Mononuclear cell (primary cell): ENCODE measurements around the gene AFF1. TPM values are rescaled to one million over a fixed set of nuclear protein-coding genes. Genes with fewer than 3 reads are reported as not detected.
"Not testable (repeated sequence)": the region's sequence is repeated elsewhere in the genome, so short reads cannot be mapped to it uniquely, and the experiment has no call there.

ENCODE experiments used
- H3K27me3 ChIP-seq: 2 replicates; pipeline ENCODE4 v1.6.0; 2011; ENCODE audit warnings: low read length, control low read depth; ENCODE audit not compliant: insufficient read depth
- H3K4me1 ChIP-seq: 2 replicates; pipeline ENCODE4 v1.5.1; 2011; ENCODE audit warnings: mild to moderate bottlenecking, low read length, control low read depth; ENCODE audit not compliant: insufficient read depth
- H3K4me3 ChIP-seq: 2 replicates; pipeline ENCODE4 v1.5.1; 2011; ENCODE audit warnings: mild to moderate bottlenecking, low read length, moderate library complexity
- H3K9me3 ChIP-seq: 2 replicates; pipeline ENCODE4 v1.5.1; 2011; ENCODE audit warnings: low read depth, mild to moderate bottlenecking, control low read depth, low read length
- total RNA-seq: library from RNA; depleted of rRNA; stranded (reverse); fragments of >200 nt; gene quantifications from one replicate; pipeline ENCODE4 v1.2.3, GENCODE V29; 2012

The AFF1 gene
- total RNA-seq, 1 donor = 31.7 TPM

- H3K4me3 ChIP-seq = no peak overlapping the region
Measured at GRCh38 chr4:87122252-87122651, 187.4 kb downstream of the AFF1 start.

GRCh38 chr4:87126056-87126455 lies 191.2 kb downstream of the AFF1 start:
- H3K4me3 ChIP-seq = no peak overlapping the region

More at GRCh38 chr4:87122252-87122651, 187.4 kb downstream of the AFF1 start:
- Histone ChIP-seq H3K4me1 (peaks cover 6% of the 10 kb centered on the region), H3K27me3 (no peaks in the 10 kb centered on the region), H3K9me3 (no peaks in the 10 kb centered on the region)

DNA sequence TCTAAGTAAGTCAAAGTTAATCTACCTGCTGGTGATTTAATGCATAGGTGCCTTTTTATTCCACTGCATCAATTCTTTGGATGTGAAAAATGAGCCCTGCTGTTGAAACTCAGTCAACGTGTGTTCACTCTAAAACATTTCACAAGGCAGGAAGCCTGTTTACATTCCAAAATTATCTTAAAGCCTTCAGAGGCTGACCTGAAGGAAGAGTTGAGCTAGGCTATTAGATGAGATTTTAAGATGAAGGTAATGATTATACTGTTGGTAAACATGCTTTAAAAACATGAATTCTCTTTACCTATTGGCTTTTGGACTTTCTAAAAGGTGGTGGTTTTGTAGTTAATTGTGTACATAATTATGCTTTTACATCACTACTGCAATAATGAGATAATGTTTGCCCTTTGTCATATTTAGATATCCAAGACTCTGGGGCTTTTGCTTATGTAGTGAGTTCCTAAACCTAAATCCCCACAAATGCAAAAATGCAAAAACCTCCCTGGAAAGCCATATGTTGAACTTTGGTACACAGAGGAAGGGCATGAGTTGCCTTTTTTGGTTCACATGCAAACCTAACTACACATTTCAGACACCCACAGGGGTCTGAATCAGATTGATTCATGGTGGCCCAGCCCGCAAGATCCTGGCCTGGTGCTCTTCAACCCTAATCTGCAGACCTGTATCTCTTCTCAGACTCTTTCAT lies 193.3 kb downstream of the AFF1 start:
- Histone ChIP-seq H3K4me1 (no peaks in the 10 kb centered on the region), H3K9me3 (no peaks in the 10 kb centered on the region), H3K27me3 (no peaks in the 10 kb centered on the region), H3K4me3 (no peak overlapping the region)

More at GRCh38 chr4:87126056-87126455, 191.2 kb downstream of the AFF1 start:
- Histone ChIP-seq H3K9me3 (no peaks in the 10 kb centered on the region), H3K4me1 (peaks cover 6% of the 10 kb centered on the region), H3K27me3 (no peaks in the 10 kb centered on the region)

DNA sequence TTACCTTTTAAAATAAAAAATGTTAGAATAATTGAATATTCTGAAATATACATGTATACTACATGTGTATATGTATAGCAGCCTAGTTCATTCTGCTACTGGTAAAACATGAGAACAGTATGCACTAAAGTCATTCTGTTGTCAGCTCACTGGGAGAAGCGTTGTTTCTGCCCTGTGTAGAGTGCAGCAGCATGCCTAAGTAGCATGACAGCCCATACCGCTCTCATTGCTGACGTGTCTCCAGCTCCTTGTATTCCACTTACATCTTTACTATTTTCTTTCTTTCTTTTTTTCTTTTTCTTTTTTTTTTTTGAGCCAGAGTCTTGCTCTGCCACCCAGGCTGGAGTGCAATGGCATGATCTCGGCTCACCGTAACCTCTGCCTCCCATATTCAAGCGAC lies 194.9 kb downstream of the AFF1 start:
- H3K27me3 ChIP-seq = no peaks in the 10 kb centered on the region
- H3K4me3 ChIP-seq = no peak overlapping the region
- H3K9me3 ChIP-seq = no peaks in the 10 kb centered on the region
- no peaks in the 10 kb centered on the region for H3K4me1 ChIP-seq

GRCh38 chr4:87130985-87131703 lies 196.3 kb downstream of the AFF1 start:
- Histone ChIP-seq H3K27me3 (no peaks in the 10 kb centered on the region), H3K4me3 (no peak overlapping the region), H3K9me3 (no peaks in the 10 kb centered on the region), H3K4me1 (no peaks in the 10 kb centered on the region)

- H3K4me1 ChIP-seq = no peaks in the 10 kb centered on the region
Measured at GRCh38 chr4:87132035-87132434, 197.2 kb downstream of the AFF1 start.

GRCh38 chr4:87133183-87133582 lies 198.4 kb downstream of the AFF1 start:
- Histone ChIP-seq H3K27me3 (no peaks in the 10 kb centered on the region), H3K4me1 (no peaks in the 10 kb centered on the region), H3K9me3 (no peaks in the 10 kb centered on the region), H3K4me3 (no peak overlapping the region)

More at GRCh38 chr4:87132035-87132434, 197.2 kb downstream of the AFF1 start:
- Histone ChIP-seq H3K4me3 (no peak overlapping the region), H3K9me3 (no peaks in the 10 kb centered on the region), H3K27me3 (no peaks in the 10 kb centered on the region)

GRCh38 chr4:87134122-87134521 lies 199.3 kb downstream of the AFF1 start:
- no peak overlapping the region for H3K4me3 ChIP-seq
- H3K27me3 ChIP-seq = no peaks in the 10 kb centered on the region
- H3K4me1 ChIP-seq = no peaks in the 10 kb centered on the region
- H3K9me3 ChIP-seq = no peaks in the 10 kb centered on the region

- Histone ChIP-seq H3K4me1 (peaks cover 7% of the 10 kb centered on the region), H3K27me3 (no peaks in the 10 kb centered on the region), H3K4me3 (no peak overlapping the region), H3K9me3 (no peaks in the 10 kb centered on the region)
Measured at GRCh38 chr4:87141428-87141827, 206.6 kb downstream of the AFF1 start.

DNA sequence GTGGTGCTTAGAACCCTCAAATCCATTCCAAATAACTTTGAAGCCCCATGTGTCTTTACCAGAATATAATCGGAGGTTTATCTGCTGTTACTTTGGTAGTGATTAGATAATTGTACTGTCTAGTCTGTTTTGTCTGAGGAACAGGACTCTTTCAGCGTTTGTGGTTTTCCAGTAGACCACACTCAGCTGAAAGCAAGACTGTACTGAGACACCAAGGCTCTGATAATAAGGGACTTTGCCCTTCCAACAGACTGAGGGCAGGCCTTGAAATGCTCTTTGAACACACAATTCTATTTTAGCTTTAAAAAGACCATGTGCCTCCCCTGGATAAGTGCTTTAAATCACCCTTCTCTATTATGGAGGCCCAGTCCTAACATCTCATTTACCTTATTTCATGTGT lies 209.5 kb downstream of the AFF1 start:
- Histone ChIP-seq H3K4me1 (peaks cover 7% of the 10 kb centered on the region), H3K4me3 (no peak overlapping the region), H3K9me3 (no peaks in the 10 kb centered on the region), H3K27me3 (no peaks in the 10 kb centered on the region)

DNA sequence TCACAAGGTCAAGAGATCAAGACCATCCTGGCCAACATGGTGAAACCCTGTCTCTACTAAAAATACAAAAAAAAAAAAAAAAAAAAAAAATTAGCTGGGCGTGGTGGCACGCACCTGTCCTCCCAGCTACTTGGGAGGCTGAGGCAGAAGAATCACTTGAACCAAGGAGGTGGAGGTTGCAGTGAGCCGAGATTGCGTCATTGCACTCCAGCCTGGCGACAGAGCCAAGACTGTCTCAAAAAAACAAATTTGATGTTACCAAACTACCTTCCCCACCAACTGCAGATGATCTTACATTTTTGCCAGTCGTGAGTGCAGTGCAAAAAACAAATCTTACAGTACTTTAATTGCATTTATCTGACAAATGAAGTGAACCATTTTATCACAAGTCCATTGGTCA lies 211.1 kb downstream of the AFF1 start:
- H3K9me3 ChIP-seq, H3K27me3 ChIP-seq, H3K4me3 ChIP-seq, H3K4me1 ChIP-seq: not testable (repeated sequence)

GRCh38 chr4:87147116-87147515 lies 212.3 kb downstream of the AFF1 start:
- Histone ChIP-seq H3K4me1 (no peaks in the 10 kb centered on the region), H3K9me3 (no peaks in the 10 kb centered on the region), H3K27me3 (no peaks in the 10 kb centered on the region), H3K4me3 (no peak overlapping the region)

DNA sequence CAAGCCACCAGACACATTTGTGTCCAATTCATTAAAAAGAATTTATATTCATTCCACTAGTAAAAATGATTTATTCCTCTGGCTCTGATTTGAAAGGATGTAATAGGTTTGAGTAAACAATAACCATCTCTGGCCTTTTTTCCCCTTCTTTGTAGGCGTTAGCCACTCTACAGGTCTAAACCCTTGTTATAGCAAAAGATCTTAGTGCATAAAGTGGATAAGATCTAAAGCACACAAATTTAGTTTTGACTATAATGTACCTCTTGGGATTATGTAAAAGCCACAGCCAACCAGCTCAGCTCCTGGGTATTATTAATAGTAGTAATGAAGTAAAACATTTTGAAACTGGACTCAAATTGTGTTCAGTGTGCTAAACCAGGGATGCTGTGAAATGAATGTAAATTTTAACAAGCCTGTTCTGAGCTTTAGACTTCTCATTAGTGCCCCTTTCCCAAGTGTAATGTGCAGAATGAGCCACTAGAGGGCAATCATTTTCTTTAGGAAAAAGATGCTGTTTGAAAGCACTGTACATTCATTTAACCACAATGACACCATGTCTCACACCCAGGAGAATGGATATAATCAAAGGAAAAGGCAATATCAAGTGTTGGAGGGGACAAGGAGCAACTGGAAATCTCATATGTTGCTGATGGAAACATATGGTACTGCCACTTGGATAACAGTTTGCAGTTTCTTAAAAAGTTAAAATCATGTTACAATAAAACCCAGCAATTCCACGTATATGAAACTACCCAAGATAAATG lies 215.9 kb downstream of the AFF1 start:
- no peak overlapping the region for H3K4me3 ChIP-seq
- no peaks in the 10 kb centered on the region for H3K9me3 ChIP-seq
- H3K4me1 ChIP-seq = no peaks in the 10 kb centered on the region
- no peaks in the 10 kb centered on the region for H3K27me3 ChIP-seq

- Histone ChIP-seq H3K4me3 (no peak overlapping the region), H3K9me3 (no peaks in the 10 kb centered on the region), H3K27me3 (no peaks in the 10 kb centered on the region), H3K4me1 (no peaks in the 10 kb centered on the region)
Measured at GRCh38 chr4:87151730-87152129, 216.9 kb downstream of the AFF1 start.

GRCh38 chr4:87152310-87153041 lies 217.7 kb downstream of the AFF1 start:
- H3K27me3 ChIP-seq = no peaks in the 10 kb centered on the region
- H3K9me3 ChIP-seq = no peaks in the 10 kb centered on the region
- H3K4me3 ChIP-seq = no peak overlapping the region
- H3K4me1 ChIP-seq = no peaks in the 10 kb centered on the region
